ENCODE results near the gene UBE2K.

- TF ChIP-seq ZNF274 (IDR thresholded peaks at IDR 0.05; ENCODE audit: low read depth, low read length) (no peak), REST (IDR thresholded peaks at IDR 0.05; ENCODE audit: low read depth) (no peak), EZH2 (IDR thresholded peaks at IDR 0.05) (no peak), CTCF (IDR thresholded peaks at IDR 0.05 in 2 of 3, conservative IDR thresholded peaks at IDR 0.05 in 1 of 3; ENCODE audit: borderline replicate concordance in 1 of 3, insufficient read depth in 1 of 3, low read depth in 2 of 3, low read length in 2 of 3) (no peak), POLR2A (IDR thresholded peaks at IDR 0.05; ENCODE audit: borderline replicate concordance, extremely low read depth, insufficient read depth, insufficient read length) (no peak)
These were observed 16.2 kb downstream of the UBE2K start for GRCh38 chr4:39714166-39714565.
